ENCODE measurements around the gene ARHGEF11. TPM values are rescaled to one million over a fixed set of nuclear protein-coding genes. Genes with fewer than 3 reads are reported as not detected.

ARHGEF11 gene
- total and polyA plus RNA-seq, 2 donors (not counting 1 experiment from before 2014, with no cell fraction given), result 1.0 to 4.6 TPM

GRCh38 chr1:157004327-157004726 is 41.2 kb downstream of the ARHGEF11 start:
- no peaks in the 10 kb centered on the region for H3K4me1 Mint-ChIP-seq
- 83% methylated on average over 2 of the region's 4 CpGs for WGBS (ENCODE audit: insufficient coverage)
- no peak overlapping the region for H3K9ac ChIP-seq (ENCODE audit: low read length)
- H3K9me3 Mint-ChIP-seq (ENCODE audit: insufficient read depth), result no peaks in the 10 kb centered on the region
- H3K4me3 Mint-ChIP-seq, result no peak overlapping the region
- intact Hi-C loops (cut with micrococcal nuclease), result no loop called here
- no peak overlapping the region for H3K27ac Mint-ChIP-seq
- H4K20me1 ChIP-seq (ENCODE audit: control insufficient read depth, insufficient read depth, low read length, poor library complexity, severe bottlenecking), result no peaks in the 10 kb centered on the region
- no peaks in the 10 kb centered on the region for H3K79me2 ChIP-seq (ENCODE audit: control insufficient read depth, insufficient read depth, low read length)
- H3K4me1 ChIP-seq (ENCODE audit: control insufficient read depth in 2 of 2, insufficient read depth in 2 of 2, low read length in 2 of 2), result no peaks in the 10 kb centered on the region
- ChIA-PET POLR2A (no interaction called here), CTCF (no interaction called here)
- H3K4me2 ChIP-seq (replicated peaks; ENCODE audit: low read depth, low read length, poor library complexity, severe bottlenecking), result no peak overlapping the region
- H2AFZ ChIP-seq (ENCODE audit: insufficient read depth, low read depth, low read length, poor library complexity, severe bottlenecking), result no peak overlapping the region
- peaks cover 28% of the 10 kb centered on the region for H3K27me3 Mint-ChIP-seq
- H3K4me3 ChIP-seq (ENCODE audit: control extremely low read depth in 1 of 5, extremely low read depth in 1 of 5, insufficient read depth in 1 of 5, low read depth in 2 of 5, low read length in 4 of 5), result no peak overlapping the region
- no peaks in the 10 kb centered on the region for H3K9me3 ChIP-seq (ENCODE audit: control extremely low read depth in 1 of 3, control insufficient read depth in 2 of 3, insufficient read depth in 1 of 3, low read length in 2 of 3)
- H3K36me3 ChIP-seq (replicated peaks in 1 of 2; ENCODE audit: control extremely low read depth in 1 of 2, control insufficient read depth in 1 of 2, extremely low read depth in 1 of 2, insufficient read depth in 2 of 2, low read length in 1 of 2), result no peaks in the 10 kb centered on the region
- no peak for TF ChIP-seq CTCF (IDR thresholded peaks at IDR 0.05)
- no peak for TF ChIP-seq EZH2 (IDR thresholded peaks at IDR 0.05; ENCODE audit: borderline replicate concordance, insufficient read depth, low read depth, low read length, poor library complexity, severe bottlenecking)
- ATAC-seq (ENCODE audit: low read depth), result no peak
- H3K27ac ChIP-seq (ENCODE audit: low read length in 2 of 2), result no peak overlapping the region
- peaks cover 0 to 21% (median 8%) of the 10 kb centered on the region in 4 experiments for H3K27me3 ChIP-seq (replicated peaks in 1 of 4; ENCODE audit: control extremely low read depth in 1 of 4, control insufficient read depth in 3 of 4, insufficient read depth in 4 of 4, low read length in 3 of 4)
- no peak for DNase-seq

- TF ChIP-seq CTCF (IDR thresholded peaks at IDR 0.05) (no peak), EZH2 (IDR thresholded peaks at IDR 0.05; ENCODE audit: borderline replicate concordance, insufficient read depth, low read depth, low read length, poor library complexity, severe bottlenecking) (no peak)
- no peaks in the 10 kb centered on the region for H3K9me3 Mint-ChIP-seq (ENCODE audit: insufficient read depth)
- CTCF ChIA-PET, result no interaction called here
- no peak overlapping the region for H3K27ac ChIP-seq (ENCODE audit: low read length in 2 of 2)
- no peaks in the 10 kb centered on the region for H3K4me1 Mint-ChIP-seq
- no peaks in the 10 kb centered on the region for H4K20me1 ChIP-seq (ENCODE audit: control insufficient read depth, insufficient read depth, low read length, poor library complexity, severe bottlenecking)
- no peaks in the 10 kb centered on the region for H3K4me1 ChIP-seq (ENCODE audit: control insufficient read depth in 2 of 2, insufficient read depth in 2 of 2, low read length in 2 of 2)
- peaks cover 0 to 7% (median 3%) of the 10 kb centered on the region in 4 experiments for H3K27me3 ChIP-seq (replicated peaks in 1 of 4; ENCODE audit: control extremely low read depth in 1 of 4, control insufficient read depth in 3 of 4, insufficient read depth in 4 of 4, low read length in 3 of 4)
- H3K27ac Mint-ChIP-seq, result no peak overlapping the region
- H3K79me2 ChIP-seq (ENCODE audit: control insufficient read depth, insufficient read depth, low read length), result no peaks in the 10 kb centered on the region
- no peak overlapping the region for H3K4me3 Mint-ChIP-seq
- no peak overlapping the region for H3K4me2 ChIP-seq (replicated peaks; ENCODE audit: low read depth, low read length, poor library complexity, severe bottlenecking)
- no peaks in the 10 kb centered on the region for H3K36me3 ChIP-seq (replicated peaks in 1 of 2; ENCODE audit: control extremely low read depth in 1 of 2, control insufficient read depth in 1 of 2, extremely low read depth in 1 of 2, insufficient read depth in 2 of 2, low read length in 1 of 2)
- no CpG with 5 or more reads among the region's 1 CpG for WGBS (ENCODE audit: insufficient coverage)
- H3K4me3 ChIP-seq (ENCODE audit: control extremely low read depth in 1 of 5, extremely low read depth in 1 of 5, insufficient read depth in 1 of 5, low read depth in 2 of 5, low read length in 4 of 5), result no peak overlapping the region
- no peaks in the 10 kb centered on the region for H3K9me3 ChIP-seq (ENCODE audit: control extremely low read depth in 1 of 3, control insufficient read depth in 2 of 3, insufficient read depth in 1 of 3, low read length in 2 of 3)
- intact Hi-C loops (cut with micrococcal nuclease), result no loop called here
- peaks cover 35% of the 10 kb centered on the region for H3K27me3 Mint-ChIP-seq
- POLR2A ChIA-PET, result no interaction called here
- no peak overlapping the region for H2AFZ ChIP-seq (ENCODE audit: insufficient read depth, low read depth, low read length, poor library complexity, severe bottlenecking)
- DNase-seq (no peak), ATAC-seq (ENCODE audit: low read depth) (no peak)
- H3K9ac ChIP-seq (ENCODE audit: low read length), result no peak overlapping the region
Measured at GRCh38 chr1:157001304-157001703, 44.2 kb downstream of the ARHGEF11 start.

Data from B cell (primary cell).